Measurements from ENCODE around the gene CYB561A3. TPM values are rescaled to one million over a fixed set of nuclear protein-coding genes. Genes with fewer than 3 reads are reported as not detected.
A peak's percentile ranks its signal among the peaks of the same experiment; 100 is the strongest.

Gene CYB561A3
- total RNA-seq, 4 donors from 2014 or later = 68.1 to 157 (median 93.6) TPM

DNA sequence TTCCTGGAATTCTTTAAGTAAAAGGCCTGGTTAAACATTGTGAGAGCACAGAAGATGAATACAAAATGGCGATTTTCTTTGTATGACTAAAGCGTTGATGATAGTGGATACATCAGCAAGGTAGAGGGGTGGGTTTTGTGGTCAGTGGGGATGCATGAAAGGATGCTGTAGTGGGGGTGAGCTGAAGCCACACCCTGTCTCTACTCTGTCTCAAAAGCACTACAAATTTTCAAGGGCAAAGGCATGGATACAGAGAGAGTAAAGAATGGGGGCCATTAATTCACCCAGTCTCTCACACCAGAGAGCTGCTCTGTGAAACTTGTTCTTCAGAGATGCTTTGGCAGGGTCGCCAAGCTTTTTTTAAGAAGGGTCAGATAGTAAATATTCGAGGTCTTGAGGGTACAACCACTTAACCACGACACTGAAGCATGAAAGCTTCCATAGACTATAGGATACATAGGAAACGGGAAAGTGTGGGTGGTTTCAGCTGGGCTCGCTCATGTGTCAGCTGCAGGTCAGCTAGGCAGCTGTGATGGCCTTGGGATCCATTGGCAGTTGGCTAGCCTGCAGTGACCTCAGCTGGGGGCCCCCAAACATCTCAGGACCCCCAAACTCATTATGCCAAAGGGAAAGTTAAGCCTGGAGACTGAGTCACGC, 8.8 kb upstream of the CYB561A3 start:
- TF ChIP-seq POLR2A (IDR thresholded peaks at IDR 0.05) (no peak), EP300 (IDR thresholded peaks at IDR 0.05; ENCODE audit: low read depth) (no peak), POLR2AphosphoS5 (IDR thresholded peaks at IDR 0.05) (no peak), CTCF (IDR thresholded peaks at IDR 0.05) (no peak)
- no peaks in the 10 kb centered on the region for H3K9me3 ChIP-seq
- 75 to 81% methylated on average over 7 to 8 of the region's 8 CpGs for WGBS, 2 donors (ENCODE audit: low coverage in 1 of 2)
- H3K27ac ChIP-seq = no peak overlapping the region
- in situ Hi-C loops (cut with MboI; ENCODE audit: low pct_ligation_motif_present in 1 of 4, low pct_unique_long_range_greater_than_20kb in 1 of 4, low sequenced_read_pairs in 3 of 4) = no loop called here
- H3K4me3 ChIP-seq = no peak overlapping the region
- intact Hi-C loops (cut with DNase I; ENCODE audit: low total_unique reads) = no loop called here
- peaks cover 0 to 40% (median 16%) of the 10 kb centered on the region in 4 donors for H3K36me3 ChIP-seq
- DNase-seq = no peak
- H3K27me3 ChIP-seq = no peaks in the 10 kb centered on the region
- H3K4me1 ChIP-seq = no peaks in the 10 kb centered on the region

DNA sequence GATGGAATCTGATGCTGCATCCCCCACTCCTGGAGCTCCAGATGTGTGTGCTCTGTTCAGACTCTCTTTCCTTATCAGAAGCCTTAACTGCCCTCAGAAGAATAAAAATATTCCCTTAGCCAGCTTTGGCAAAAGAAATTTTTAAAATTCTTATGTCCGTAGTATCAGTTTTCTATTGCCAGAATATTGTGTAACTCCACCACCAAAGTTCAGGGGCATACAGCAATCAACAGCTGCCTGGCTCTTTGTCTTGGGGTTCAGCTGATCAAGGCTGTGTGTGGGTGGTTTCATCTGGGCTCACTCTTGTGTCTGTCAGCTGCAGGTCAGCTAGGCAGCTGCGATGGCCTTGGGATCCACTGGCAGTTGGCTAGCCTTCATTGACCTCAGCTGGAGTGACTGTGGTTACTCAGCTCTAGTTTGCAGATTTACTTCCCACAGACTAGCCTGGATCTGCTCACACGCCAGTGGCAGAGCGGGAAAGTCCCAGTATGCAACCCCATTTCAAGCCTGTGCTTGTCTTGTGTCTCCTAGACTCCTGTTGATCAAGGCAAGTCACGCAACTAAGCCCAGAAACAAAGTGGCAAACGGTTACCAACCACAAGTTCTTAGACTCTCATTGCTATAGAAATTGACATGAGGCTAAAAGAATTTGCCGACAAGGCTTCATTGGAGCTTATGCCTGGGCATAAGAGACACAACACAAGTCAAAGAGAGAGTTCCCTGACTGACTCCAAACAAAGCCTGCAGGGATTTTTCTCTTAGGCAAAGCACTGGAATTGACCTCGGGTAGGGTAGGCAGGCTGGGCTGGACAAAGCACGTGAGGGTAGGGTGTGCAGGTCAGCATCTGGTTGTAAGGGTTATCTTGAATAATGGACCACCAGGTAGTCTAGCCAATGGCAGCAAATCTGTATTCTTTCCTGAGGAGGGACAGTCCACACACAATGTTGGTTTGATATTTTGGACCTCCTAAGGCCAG, 8.0 kb upstream of the CYB561A3 start:
- whole genome bisulfite sequencing, 2 donors (ENCODE audit: low coverage in 1 of 2) = 78 to 100% methylated on average over 1 to 9 of the region's 9 CpGs
- H3K4me1 ChIP-seq = no peaks in the 10 kb centered on the region
- intact Hi-C loops (cut with DNase I; ENCODE audit: low total_unique reads) = no loop called here
- H3K27ac ChIP-seq = peak overlapping the region in 1 of 4 donors; percentile 19
- H3K27me3 ChIP-seq = no peaks in the 10 kb centered on the region
- H3K9me3 ChIP-seq = no peaks in the 10 kb centered on the region
- no peak for DNase-seq
- TF ChIP-seq CTCF (IDR thresholded peaks at IDR 0.05) (no peak), EP300 (IDR thresholded peaks at IDR 0.05; ENCODE audit: low read depth) (no peak), POLR2A (IDR thresholded peaks at IDR 0.05) (no peak), POLR2AphosphoS5 (IDR thresholded peaks at IDR 0.05) (no peak)
- H3K36me3 ChIP-seq = peaks cover 0 to 46% (median 20%) of the 10 kb centered on the region in 4 donors
- H3K4me3 ChIP-seq = no peak overlapping the region
- in situ Hi-C loops (cut with MboI; ENCODE audit: low pct_ligation_motif_present in 1 of 4, low pct_unique_long_range_greater_than_20kb in 1 of 4, low sequenced_read_pairs in 3 of 4) = no loop called here

DNA sequence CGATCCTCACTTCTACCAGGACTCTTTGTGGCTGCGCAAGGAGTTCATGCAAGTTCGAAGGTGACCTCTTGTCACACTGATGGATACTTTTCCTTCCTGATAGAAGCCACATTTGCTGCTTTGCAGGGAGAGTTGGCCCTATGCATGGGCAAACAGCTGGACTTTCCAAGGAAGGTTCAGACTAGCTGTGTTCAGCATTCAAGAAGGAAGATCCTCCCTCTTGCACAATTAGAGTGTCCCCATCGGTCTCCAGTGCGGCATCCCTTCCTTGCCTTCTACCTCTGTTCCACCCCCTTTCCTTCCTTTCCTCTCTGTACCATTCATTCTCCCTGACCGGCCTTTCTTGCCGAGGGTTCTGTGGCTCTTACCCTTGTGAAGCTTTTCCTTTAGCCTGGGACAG, 7.0 kb upstream of the CYB561A3 start:
- H3K4me3 ChIP-seq = no peak overlapping the region
- H3K4me1 ChIP-seq = peaks cover 0 to 2% (median 0%) of the 10 kb centered on the region in 4 donors
- DNase-seq = no peak
- no peaks in the 10 kb centered on the region for H3K27me3 ChIP-seq
- TF ChIP-seq CTCF (IDR thresholded peaks at IDR 0.05) (no peak), POLR2A (IDR thresholded peaks at IDR 0.05) (no peak), EP300 (IDR thresholded peaks at IDR 0.05; ENCODE audit: low read depth) (no peak), POLR2AphosphoS5 (IDR thresholded peaks at IDR 0.05) (no peak)
- in situ Hi-C loops (cut with MboI; ENCODE audit: low pct_ligation_motif_present in 1 of 4, low pct_unique_long_range_greater_than_20kb in 1 of 4, low sequenced_read_pairs in 3 of 4) = no loop called here
- intact Hi-C loops (cut with DNase I; ENCODE audit: low total_unique reads) = no loop called here
- no peaks in the 10 kb centered on the region for H3K9me3 ChIP-seq
- H3K27ac ChIP-seq = no peak overlapping the region
- H3K36me3 ChIP-seq = peaks cover 0 to 46% (median 23%) of the 10 kb centered on the region in 4 donors
- WGBS, 2 donors (ENCODE audit: low coverage in 1 of 2) = 90 to 91% methylated on average over 7 of the region's 7 CpGs

DNA sequence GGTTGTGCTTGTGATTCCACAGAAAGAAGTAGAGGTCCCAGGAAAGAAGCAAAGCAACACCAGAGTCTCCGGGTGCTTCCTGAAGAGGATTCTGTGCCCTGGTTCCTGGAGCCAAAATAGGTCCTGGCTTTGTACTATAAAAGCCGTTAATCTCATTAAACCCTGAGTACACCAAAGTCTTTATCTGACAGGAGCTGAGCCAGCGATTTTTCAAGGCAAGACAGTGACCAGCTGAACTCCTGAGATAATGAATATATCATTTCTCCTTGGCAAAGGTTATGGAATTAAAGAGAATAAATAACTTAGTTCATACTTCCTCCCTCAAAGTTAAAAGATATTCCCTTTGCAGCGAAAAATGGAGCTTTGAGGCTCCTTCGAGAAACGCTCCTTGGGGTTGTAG, 5.7 kb upstream of the CYB561A3 start:
- Histone ChIP-seq H3K36me3 (peaks cover 0 to 46% (median 23%) of the 10 kb centered on the region in 4 donors), H3K27me3 (no peaks in the 10 kb centered on the region), H3K4me1 (peaks cover 8 to 12% (median 10%) of the 10 kb centered on the region in 4 donors), H3K27ac (no peak overlapping the region), H3K9me3 (no peaks in the 10 kb centered on the region), H3K4me3 (no peak overlapping the region)
- 88 to 96% methylated on average over 5 to 6 of the region's 6 CpGs for WGBS, 2 donors (ENCODE audit: low coverage in 1 of 2)
- in situ Hi-C loops (cut with MboI; ENCODE audit: low pct_ligation_motif_present in 1 of 4, low pct_unique_long_range_greater_than_20kb in 1 of 4, low sequenced_read_pairs in 3 of 4) (no loop called here), intact Hi-C loops (cut with DNase I; ENCODE audit: low total_unique reads) (no loop called here)
- no peak for DNase-seq
- TF ChIP-seq POLR2A (IDR thresholded peaks at IDR 0.05) (no peak), EP300 (IDR thresholded peaks at IDR 0.05; ENCODE audit: low read depth) (no peak), POLR2AphosphoS5 (IDR thresholded peaks at IDR 0.05) (no peak), CTCF (IDR thresholded peaks at IDR 0.05) (no peak)
